Hepatocyte (in vitro differentiated cells): Measurements from ENCODE around the gene ADRM1. TPM values are rescaled to one million over a fixed set of nuclear protein-coding genes. Genes with fewer than 3 reads are reported as not detected.

ENCODE experiments used
- DNase-seq: peaks from one replicate; pipeline ENCODE4 v3.0.0-alpha.2; 2016; ENCODE audit warnings: low spot score
- H2AFZ ChIP-seq: fragments of 200-600 bp; sonication (generic); 2 replicates; pipeline ENCODE4 v1.6.0; 2016; ENCODE audit warnings: antibody characterized with exemption, mild to moderate bottlenecking
- H3K27ac ChIP-seq: fragments of 200-600 bp; sonication (generic); 2 replicates; pipeline ENCODE4 v1.5.1; 2016; ENCODE audit warnings: mild to moderate bottlenecking
- H3K27me3 ChIP-seq: fragments of 200-600 bp; sonication (generic); 2 replicates; pipeline ENCODE4 v1.6.1; 2016
- H3K36me3 ChIP-seq: fragments of 200-600 bp; sonication (generic); replicated peaks from 2 replicates; pipeline ENCODE4 v1.5.1; 2016; ENCODE audit warnings: low read depth; ENCODE audit not compliant: insufficient read depth
- H3K4me1 ChIP-seq: fragments of 200-600 bp; sonication (generic); 2 replicates; pipeline ENCODE4 v1.5.1; 2016; ENCODE audit warnings: mild to moderate bottlenecking, moderate library complexity; ENCODE audit not compliant: insufficient read depth
- H3K4me2 ChIP-seq: fragments of 200-600 bp; sonication (generic); 2 replicates; pipeline ENCODE4 v1.6.0; 2016
- H3K4me3 ChIP-seq: fragments of 200-600 bp; sonication (generic); 2 replicates; pipeline ENCODE4 v1.5.1; 2016; ENCODE audit warnings: mild to moderate bottlenecking
- H3K79me2 ChIP-seq: fragments of 200-600 bp; sonication (generic); 2 replicates; pipeline ENCODE4 v1.6.0; 2017; ENCODE audit warnings: mild to moderate bottlenecking
- H3K9me2 ChIP-seq: fragments of 200-600 bp; sonication (generic); replicated peaks from 2 replicates; pipeline ENCODE4 v1.6.0; 2017; ENCODE audit warnings: mild to moderate bottlenecking; ENCODE audit not compliant: insufficient read depth
- H3K9me3 ChIP-seq: fragments of 200-600 bp; sonication (generic); 2 replicates; pipeline ENCODE4 v1.5.1; 2016; ENCODE audit warnings: low read depth, mild to moderate bottlenecking
- H4K20me1 ChIP-seq: fragments of 200-600 bp; sonication (generic); 2 replicates; pipeline ENCODE4 v1.6.0; 2016; ENCODE audit warnings: mild to moderate bottlenecking; ENCODE audit not compliant: insufficient read depth, poor library complexity, severe bottlenecking
- CTCF ChIP-seq: fragments of 200-600 bp; sonication (generic); IDR thresholded peaks from 2 replicates; pipeline ENCODE4 v1.5.1; 2016; ENCODE audit warnings: antibody characterized with exemption, mild to moderate bottlenecking; ENCODE audit not compliant: poor library complexity
- EZH2 ChIP-seq: fragments of 200-600 bp; sonication (generic); IDR thresholded peaks from 2 replicates; pipeline ENCODE4 v1.6.1; 2016; ENCODE audit warnings: antibody characterized with exemption, mild to moderate bottlenecking, borderline replicate concordance
- EZH2phosphoT487 ChIP-seq: fragments of 200-600 bp; sonication (generic); IDR thresholded peaks from one replicate; pipeline ENCODE4 v1.6.1; 2018; ENCODE audit warnings: antibody characterized with exemption, mild to moderate bottlenecking, low read depth, moderate library complexity; ENCODE audit not compliant: unreplicated experiment, severe bottlenecking
- WGBS: methylation state at CpG from one replicate; pipeline ENCODE4 v1.1.6; 2016; ENCODE audit warnings: low lambda C conversion rate; ENCODE audit errors: missing lambda C conversion rate; 5-methylcytosine and 5-hydroxymethylcytosine counted together
- polyA plus RNA-seq: library from polyadenylated mRNA; unstranded; fragments of >200 nt; fragmentation: Nextera tagmentation; extraction: Ambion mirVana; gene quantifications from 2 replicates; pipeline ENCODE4 v1.2.1, GENCODE V29; 2016
- total RNA-seq: library from RNA; depleted of rRNA; stranded (reverse); fragments of >200 nt; gene quantifications from 2 replicates; pipeline ENCODE4 v1.2.3, GENCODE V29; 2014

ADRM1 gene
- 103 and 116 TPM in 2 replicates for total RNA-seq
- polyA plus RNA-seq, result 143 and 144 TPM in 2 replicates

- no peaks in the 10 kb centered on the region for H3K9me2 ChIP-seq
- H3K36me3 ChIP-seq, result no peaks in the 10 kb centered on the region
- H3K4me1 ChIP-seq, result peaks cover 15% of the 10 kb centered on the region
- DNase-seq, result peak; percentile 99
- peak within 1 kb of the TSS; percentile 93 for H3K27ac ChIP-seq
- H3K4me3 ChIP-seq, result peak within 1 kb of the TSS; percentile 45
- peak within 1 kb of the TSS; percentile 40 for H2AFZ ChIP-seq
- no peaks in the 10 kb centered on the region for H3K9me3 ChIP-seq
- H3K27me3 ChIP-seq, result no peaks in the 10 kb centered on the region
- peaks cover 36% of the 10 kb centered on the region for H3K79me2 ChIP-seq
- H4K20me1 ChIP-seq, result peaks cover 37% of the 10 kb centered on the region
- TF ChIP-seq EZH2, result no peak
- no peak for TF ChIP-seq EZH2phosphoT487
- peak; percentile 94 for TF ChIP-seq CTCF
- peak within 1 kb of the TSS; percentile 97 for H3K4me2 ChIP-seq
- under 1% methylated on average over 43 of the region's 81 CpGs for WGBS
These were observed at the start of gene ADRM1 for GRCh38 chr20:62302341-62303061. Gene ADRM1, plus strand, starts transcription at chr20:62302997. Its CDS starts 572 bp downstream, at chr20:62303569.

GRCh38 chr20:62253398-62253797 lies 49.4 kb upstream of the ADRM1 start:
- Histone ChIP-seq H3K27me3 (no peaks in the 10 kb centered on the region), H4K20me1 (peaks cover 90% of the 10 kb centered on the region), H2AFZ (no peak overlapping the region), H3K4me1 (no peaks in the 10 kb centered on the region), H3K27ac (no peak overlapping the region), H3K79me2 (peaks cover 93% of the 10 kb centered on the region), H3K4me3 (no peak overlapping the region), H3K9me3 (no peaks in the 10 kb centered on the region), H3K9me2 (no peaks in the 10 kb centered on the region), H3K36me3 (no peaks in the 10 kb centered on the region), H3K4me2 (no peak overlapping the region)
- TF ChIP-seq CTCF, result no peak
- TF ChIP-seq EZH2, result no peak
- no peak for DNase-seq
- WGBS, result 83% methylated on average over 5 of the region's 6 CpGs

GRCh38 chr20:62254021-62254724 lies 48.6 kb upstream of the ADRM1 start:
- no peaks in the 10 kb centered on the region for H3K36me3 ChIP-seq
- H3K9me2 ChIP-seq, result no peaks in the 10 kb centered on the region
- no peak overlapping the region for H3K4me2 ChIP-seq
- WGBS, result 92% methylated on average over 24 of the region's 24 CpGs
- H4K20me1 ChIP-seq, result peaks cover 90% of the 10 kb centered on the region
- no peak for TF ChIP-seq CTCF
- no peak for TF ChIP-seq EZH2
- peaks cover 91% of the 10 kb centered on the region for H3K79me2 ChIP-seq
- no peak overlapping the region for H3K27ac ChIP-seq
- DNase-seq, result no peak
- H2AFZ ChIP-seq, result no peak overlapping the region
- H3K27me3 ChIP-seq, result no peaks in the 10 kb centered on the region
- no peaks in the 10 kb centered on the region for H3K4me1 ChIP-seq
- H3K9me3 ChIP-seq, result no peaks in the 10 kb centered on the region
- no peak overlapping the region for H3K4me3 ChIP-seq
